IPS DF 6.9 (cell line): ENCODE results near the gene FOXP1.

ENCODE experiments used
- DNase-seq: peaks from one replicate; pipeline ENCODE4 v3.0.0-alpha.2; 2013; ENCODE audit warnings: low read depth, low spot score
- H3K27ac ChIP-seq: one replicate; pipeline ENCODE4 v1.5.1; 2013; ENCODE audit warnings: low read length, control low read depth
- H3K27me3 ChIP-seq: 2 replicates; pipeline ENCODE4 v1.6.1; 2013; ENCODE audit warnings: mild to moderate bottlenecking, low read length; ENCODE audit not compliant: control insufficient read depth, insufficient read depth
- H3K36me3 ChIP-seq: 2 replicates; pipeline ENCODE4 v1.6.1; 2013; ENCODE audit warnings: low read length; ENCODE audit not compliant: control insufficient read depth, insufficient read depth
- H3K4me1 ChIP-seq: 2 replicates; pipeline ENCODE4 v1.6.1; 2013; ENCODE audit warnings: low read length; ENCODE audit not compliant: control insufficient read depth, insufficient read depth
- H3K4me3 ChIP-seq: 2 replicates; pipeline ENCODE4 v1.5.1; 2013; ENCODE audit warnings: mild to moderate bottlenecking, low read length
- H3K9me3 ChIP-seq: 2 replicates; pipeline ENCODE4 v1.6.1; 2013; ENCODE audit warnings: low read length, inconsistent platforms; ENCODE audit not compliant: control insufficient read depth, insufficient read depth
- WGBS: extraction: QIAGEN DNeasy Blood & Tissue Kit; methylation state at CpG from one replicate; pipeline ENCODE4 v1.1.7; 2013; ENCODE audit warnings: mixed read lengths, missing lambda C conversion rate; ENCODE audit not compliant: insufficient read length, insufficient coverage; 5-methylcytosine and 5-hydroxymethylcytosine counted together

FOXP1 gene

GRCh38 chr3:71177375-71177774, 406.2 kb downstream of the FOXP1 start:
- H3K9me3 ChIP-seq, result no peaks in the 10 kb centered on the region
- no peaks in the 10 kb centered on the region for H3K27me3 ChIP-seq
- no peak overlapping the region for H3K4me3 ChIP-seq
- H3K27ac ChIP-seq, result no peak overlapping the region
- H3K36me3 ChIP-seq, result no peaks in the 10 kb centered on the region
- no CpG with 5 or more reads among the region's 4 CpGs for WGBS
- peaks cover 1% of the 10 kb centered on the region; the same call in 1 of the 2 replicates for H3K4me1 ChIP-seq
- DNase-seq, result no peak

GRCh38 chr3:71176366-71176765, 407.2 kb downstream of the FOXP1 start:
- Histone ChIP-seq H3K36me3 (no peaks in the 10 kb centered on the region), H3K9me3 (no peaks in the 10 kb centered on the region), H3K27ac (no peak overlapping the region), H3K4me1 (peaks cover 1% of the 10 kb centered on the region; the same call in 1 of the 2 replicates), H3K27me3 (no peaks in the 10 kb centered on the region), H3K4me3 (no peak overlapping the region)
- DNase-seq, result no peak
- WGBS, result no CpG with 5 or more reads among the region's 5 CpGs

DNA sequence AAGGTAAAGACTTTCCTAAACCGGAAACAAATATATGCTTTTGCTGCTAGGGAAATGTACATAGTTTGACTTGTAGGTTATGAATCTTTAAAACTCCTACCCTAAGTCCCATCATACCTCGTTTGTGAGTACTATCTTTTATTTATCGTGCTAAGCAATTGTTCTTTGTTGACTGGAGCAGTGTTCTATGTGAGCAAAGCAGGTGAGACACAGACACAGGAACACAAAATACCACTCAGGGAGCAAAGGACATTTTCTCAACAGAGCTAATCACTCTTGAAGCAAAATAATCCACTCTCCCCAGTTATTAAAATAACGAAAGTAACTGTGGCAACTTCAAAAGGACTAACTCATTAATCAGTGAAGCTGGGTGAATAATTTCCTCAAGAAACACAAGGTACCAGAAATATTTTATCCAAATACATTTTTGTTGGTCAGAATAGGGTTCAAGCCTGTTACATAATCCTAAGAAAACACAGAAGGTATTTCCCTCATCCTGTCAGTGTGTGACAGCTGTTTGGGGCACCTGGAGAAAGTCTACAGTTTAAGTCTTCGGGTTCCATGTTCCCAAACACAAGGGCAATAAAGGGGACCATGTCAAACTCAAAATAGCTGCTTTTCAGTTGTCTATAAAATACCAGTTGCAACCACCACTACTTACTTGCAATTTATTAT, 407.7 kb downstream of the FOXP1 start:
- Histone ChIP-seq H3K4me1 (peaks cover 1% of the 10 kb centered on the region; the same call in 1 of the 2 replicates), H3K9me3 (no peaks in the 10 kb centered on the region), H3K27ac (no peak overlapping the region), H3K4me3 (no peak overlapping the region), H3K36me3 (no peaks in the 10 kb centered on the region), H3K27me3 (no peaks in the 10 kb centered on the region)
- no peak for DNase-seq
- WGBS, result no CpG with 5 or more reads among the region's 5 CpGs

GRCh38 chr3:71172951-71173350, 410.6 kb downstream of the FOXP1 start:
- WGBS, result no CpG with 5 or more reads among the region's 2 CpGs
- no peaks in the 10 kb centered on the region for H3K27me3 ChIP-seq
- no peak overlapping the region for H3K27ac ChIP-seq
- H3K9me3 ChIP-seq, result no peaks in the 10 kb centered on the region
- H3K36me3 ChIP-seq, result no peaks in the 10 kb centered on the region
- no peak overlapping the region for H3K4me3 ChIP-seq
- peaks cover 3% of the 10 kb centered on the region; the same call in 1 of the 2 replicates for H3K4me1 ChIP-seq
- DNase-seq, result no peak

GRCh38 chr3:71172189-71172588, 411.3 kb downstream of the FOXP1 start:
- H3K4me1 ChIP-seq, result 0 out of 2 replicates have a peak, but pooled peaks cover 3% of the 10 kb centered on the region
- H3K27ac ChIP-seq, result no peak overlapping the region
- H3K27me3 ChIP-seq, result no peaks in the 10 kb centered on the region
- H3K4me3 ChIP-seq, result no peak overlapping the region
- DNase-seq, result no peak
- WGBS, result no CpG with 5 or more reads among the region's 3 CpGs
- H3K9me3 ChIP-seq, result no peaks in the 10 kb centered on the region
- no peaks in the 10 kb centered on the region for H3K36me3 ChIP-seq

DNA sequence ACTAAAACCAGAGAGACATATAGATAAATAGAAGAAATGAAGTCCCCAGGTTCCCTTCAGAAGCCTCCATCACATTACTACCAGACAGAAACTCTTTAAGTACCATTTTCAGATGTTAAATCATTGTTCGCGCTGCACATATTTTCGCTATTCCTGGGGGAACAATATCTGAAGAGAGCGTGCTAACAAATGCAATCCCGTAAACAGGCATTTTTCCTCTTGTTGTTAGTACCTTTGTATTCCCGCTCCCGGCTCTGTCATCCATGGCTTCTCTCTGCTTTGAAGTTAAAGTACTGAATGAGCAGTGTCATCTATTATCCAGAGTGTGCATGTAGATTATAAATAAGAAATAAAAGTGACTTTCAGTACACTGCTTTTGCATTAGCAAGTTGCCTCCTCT, 412.3 kb downstream of the FOXP1 start:
- H3K36me3 ChIP-seq, result no peaks in the 10 kb centered on the region
- H3K27me3 ChIP-seq, result no peaks in the 10 kb centered on the region
- WGBS, result no CpG with 5 or more reads among the region's 7 CpGs
- 0 out of 2 replicates have a peak, but pooled peaks cover 2% of the 10 kb centered on the region for H3K4me1 ChIP-seq
- no peaks in the 10 kb centered on the region for H3K9me3 ChIP-seq
- no peak overlapping the region for H3K27ac ChIP-seq
- DNase-seq, result no peak
- H3K4me3 ChIP-seq, result no peak overlapping the region

GRCh38 chr3:71168880-71169411, 414.6 kb downstream of the FOXP1 start:
- WGBS, result no CpG with 5 or more reads among the region's 11 CpGs
- Histone ChIP-seq H3K27me3 (no peaks in the 10 kb centered on the region), H3K36me3 (no peaks in the 10 kb centered on the region), H3K27ac (no peak overlapping the region), H3K4me1 (0 out of 2 replicates have a peak, but pooled peaks cover 2% of the 10 kb centered on the region), H3K4me3 (no peak overlapping the region), H3K9me3 (no peaks in the 10 kb centered on the region)
- DNase-seq, result no peak

DNA sequence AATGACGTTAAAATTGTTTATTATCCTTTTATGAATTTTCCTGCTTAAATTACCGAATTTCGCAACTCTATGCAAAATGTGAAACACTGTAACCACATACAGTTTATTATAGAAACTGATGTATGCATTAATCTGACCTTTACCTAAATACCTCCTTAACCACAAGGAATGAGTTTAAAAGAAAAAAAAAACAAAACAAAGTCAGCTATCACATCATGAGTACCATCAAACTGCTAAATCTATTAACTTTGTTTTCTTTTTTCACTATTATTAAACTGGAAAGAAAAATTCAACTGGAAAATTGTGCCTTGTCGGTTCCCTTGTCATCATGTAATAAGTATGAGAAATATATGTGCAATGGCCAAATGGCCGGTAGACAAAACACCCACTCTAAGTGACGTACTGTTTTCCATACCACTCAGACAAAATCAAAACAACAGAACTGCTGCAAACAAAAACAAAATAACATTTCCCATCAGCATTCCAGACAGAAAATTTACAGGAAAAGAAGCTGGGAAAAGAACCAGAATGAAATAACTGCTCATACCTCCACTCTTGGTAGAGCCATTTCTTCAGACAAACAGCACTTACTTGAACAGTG, 415.3 kb downstream of the FOXP1 start:
- Histone ChIP-seq H3K4me1 (0 out of 2 replicates have a peak, but pooled peaks cover 2% of the 10 kb centered on the region), H3K27ac (no peak overlapping the region), H3K27me3 (no peaks in the 10 kb centered on the region), H3K9me3 (no peaks in the 10 kb centered on the region), H3K4me3 (no peak overlapping the region), H3K36me3 (no peaks in the 10 kb centered on the region)
- no peak for DNase-seq
- WGBS, result no CpG with 5 or more reads among the region's 6 CpGs

- no peak overlapping the region for H3K4me3 ChIP-seq
- DNase-seq, result no peak
- H3K27me3 ChIP-seq, result no peaks in the 10 kb centered on the region
- 0 out of 2 replicates have a peak, but pooled peaks cover 2% of the 10 kb centered on the region for H3K4me1 ChIP-seq
- no CpG with 5 or more reads among the region's 10 CpGs for WGBS
- H3K9me3 ChIP-seq, result no peaks in the 10 kb centered on the region
- no peak overlapping the region for H3K27ac ChIP-seq
- no peaks in the 10 kb centered on the region for H3K36me3 ChIP-seq
Observed at GRCh38 chr3:71166339-71167240, 416.9 kb downstream of the FOXP1 start.

GRCh38 chr3:71164881-71165280, 418.6 kb downstream of the FOXP1 start:
- no peaks in the 10 kb centered on the region for H3K9me3 ChIP-seq
- H3K4me1 ChIP-seq, result 0 out of 2 replicates have a peak, but pooled peaks cover 2% of the 10 kb centered on the region
- no peak for DNase-seq
- no CpG with 5 or more reads among the region's 2 CpGs for WGBS
- H3K27ac ChIP-seq, result no peak overlapping the region
- H3K4me3 ChIP-seq, result no peak overlapping the region
- H3K27me3 ChIP-seq, result no peaks in the 10 kb centered on the region
- no peaks in the 10 kb centered on the region for H3K36me3 ChIP-seq
